Motor neuron (in vitro differentiated cells): ENCODE measurements around the gene KNDC1. TPM values are rescaled to one million over a fixed set of nuclear protein-coding genes. Genes with fewer than 3 reads are reported as not detected.

Experiments
- ATAC-seq, 8 experiments: fragments of 200-7000 bp; cut with Tn5 transposase; replicated peaks in 6 of 8; 2 replicates each; pipeline ENCODE4 v1.8.0; 2021; ENCODE audit warnings: mild to moderate bottlenecking in 8 of 8, moderate library complexity in 8 of 8
- H3K27ac ChIP-seq, 2 donors: fragments of 250-450 bp; sonication (Bioruptor Pico); 2 replicates each; pipeline ENCODE4 v1.9.0; 2021; ENCODE audit warnings: antibody characterized with exemption in 2 of 2, mild to moderate bottlenecking in 2 of 2, moderate library complexity in 1 of 2
- H3K4me1 ChIP-seq, 2 donors: fragments of 250-450 bp; sonication (Bioruptor Pico); replicated peaks in 1 of 2; 2 replicates each; pipeline ENCODE4 v1.6.1; 2021; ENCODE audit warnings: antibody characterized with exemption in 2 of 2, mild to moderate bottlenecking in 2 of 2, moderate library complexity in 1 of 2
- H3K4me3 ChIP-seq, 5 donors: fragments of 250-450 bp; sonication (Bioruptor Pico); 2 replicates each; pipeline ENCODE4 v1.9.0; 2021; ENCODE audit warnings: antibody characterized with exemption in 5 of 5, mild to moderate bottlenecking in 5 of 5, moderate library complexity in 4 of 5
- WGBS, 10 experiments: fragments of 450-650 bp; shearing (Covaris generic); methylation state at CpG; one replicate each; pipeline ENCODE4 v1.0.0; 2022; 5-methylcytosine and 5-hydroxymethylcytosine counted together
- in situ Hi-C, 9 experiments: fragments of 400-800 bp; cut with MboI; loops; one replicate each; pipeline ENCODE4 v1.15.0; 2021; ENCODE audit warnings: low sequenced_read_pairs in 9 of 9, low pct_unique_long_range_greater_than_20kb in 2 of 9; ENCODE audit not compliant: unreplicated experiment in 9 of 9
- total RNA-seq, 8 experiments: library from RNA; unstranded; fragments of 300-600 nt; gene quantifications; 2 replicates each; pipeline versions ENCODE4 v1.2.3 to v1.2.4, GENCODE V29; 2022

Gene KNDC1
- total RNA-seq, 8 experiments from 2014 or later, result 0.15 to 14.6 (median 4.2) TPM

GRCh38 chr10:133180965-133181639 lies 21.1 kb downstream of the KNDC1 start:
- 80 to 100% (median 90%) methylated on average over 1 to 5 of the region's 23 CpGs; no CpG with 5 or more reads in 6 of the 10 experiments for WGBS, 10 experiments
- in situ Hi-C loops, result no loop called here
- H3K4me1 ChIP-seq, result peaks cover 3 to 7% of the 10 kb centered on the region in 2 donors
- no peak for ATAC-seq
- H3K4me3 ChIP-seq, result no peak overlapping the region
- no peak overlapping the region for H3K27ac ChIP-seq

GRCh38 chr10:133182190-133182589 lies 22.2 kb downstream of the KNDC1 start:
- Histone ChIP-seq H3K27ac (no peak overlapping the region), H3K4me1 (peaks cover 14 to 18% of the 10 kb centered on the region in 2 donors), H3K4me3 (no peak overlapping the region)
- ATAC-seq, result no peak
- 53 to 94% methylated on average over 2 to 3 of the region's 14 CpGs; no CpG with 5 or more reads in 8 of the 10 experiments for WGBS, 10 experiments
- in situ Hi-C loops, result no loop called here

GRCh38 chr10:133182791-133183645 lies 23.0 kb downstream of the KNDC1 start:
- Histone ChIP-seq H3K4me1 (peaks cover 19 to 26% of the 10 kb centered on the region in 2 donors), H3K27ac (no peak overlapping the region), H3K4me3 (no peak overlapping the region)
- in situ Hi-C loops, result no loop called here
- no peak for ATAC-seq
- WGBS, 10 experiments, result 87 to 100% (median 93%) methylated on average over 2 to 13 of the region's 66 CpGs; no CpG with 5 or more reads in 6 of the 10 experiments

GRCh38 chr10:133183646-133184378 lies 23.8 kb downstream of the KNDC1 start:
- in situ Hi-C loops, result no loop called here
- ATAC-seq, result no peak
- H3K27ac ChIP-seq, result no peak overlapping the region
- 40 to 91% (median 75%) methylated on average over 1 to 8 of the region's 21 CpGs; no CpG with 5 or more reads in 5 of the 10 experiments for WGBS, 10 experiments
- peaks cover 19 to 27% of the 10 kb centered on the region in 2 donors for H3K4me1 ChIP-seq
- H3K4me3 ChIP-seq, result no peak overlapping the region

GRCh38 chr10:133184591-133185244 lies 24.7 kb downstream of the KNDC1 start:
- ATAC-seq, result no peak
- H3K4me1 ChIP-seq, result peaks cover 19 to 27% of the 10 kb centered on the region in 2 donors
- in situ Hi-C loops, result no loop called here

GRCh38 chr10:133185421-133185820 lies 25.4 kb downstream of the KNDC1 start:
- Histone ChIP-seq H3K4me3 (no peak overlapping the region), H3K27ac (peak overlapping the region in 1 of 2 donors; percentile 83), H3K4me1 (peaks cover 19 to 27% of the 10 kb centered on the region in 2 donors)
- 0 to 93% (median 35%) methylated on average over 1 to 5 of the region's 11 CpGs; no CpG with 5 or more reads in 6 of the 10 experiments for WGBS, 10 experiments
- in situ Hi-C loops, result no loop called here
- ATAC-seq, result peak in 1 of 8 experiments; percentile 5

More at GRCh38 chr10:133184591-133185244, 24.7 kb downstream of the KNDC1 start:
- Histone ChIP-seq H3K4me3 (no peak overlapping the region), H3K27ac (no peak overlapping the region)
- 18 to 95% (median 76%) methylated on average over 2 to 8 of the region's 23 CpGs; no CpG with 5 or more reads in 4 of the 10 experiments for WGBS, 10 experiments

- 44% methylated on average over 12 of the region's 27 CpGs; no CpG with 5 or more reads in 9 of the 10 experiments for WGBS, 10 experiments
- ATAC-seq, result peak in 5 of 8 experiments; percentile 2 to 39 (median 21)
- Histone ChIP-seq H3K27ac (peak overlapping the region; percentile 71 to 83), H3K4me1 (peaks cover 19 to 27% of the 10 kb centered on the region in 2 donors), H3K4me3 (peak overlapping the region in 2 of 5 donors; percentile 13 to 24)
- in situ Hi-C loops, result no loop called here
These were observed 25.9 kb downstream of the KNDC1 start for GRCh38 chr10:133185916-133186315.

GRCh38 chr10:133186416-133187090 lies 26.5 kb downstream of the KNDC1 start:
- WGBS, 10 experiments, result 7 to 44% (median 18%) methylated on average over 1 to 4 of the region's 34 CpGs; no CpG with 5 or more reads in 4 of the 10 experiments
- H3K27ac ChIP-seq, result peak overlapping the region; percentile 71 to 83
- peak overlapping the region in 3 of 5 donors; percentile 2 to 24 (median 13) for H3K4me3 ChIP-seq
- H3K4me1 ChIP-seq, result peaks cover 19 to 27% of the 10 kb centered on the region in 2 donors
- peak in 6 of 8 experiments; percentile 87 to 93 (median 90) for ATAC-seq
- in situ Hi-C loops, result no loop called here

GRCh38 chr10:133187091-133187905 lies 27.3 kb downstream of the KNDC1 start:
- WGBS, 10 experiments, result 69 to 92% (median 79%) methylated on average over 5 to 11 of the region's 38 CpGs; no CpG with 5 or more reads in 6 of the 10 experiments
- Histone ChIP-seq H3K27ac (peak overlapping the region; percentile 71 to 76), H3K4me3 (peak overlapping the region in 1 of 5 donors; percentile 24), H3K4me1 (peaks cover 19 to 27% of the 10 kb centered on the region in 2 donors)
- in situ Hi-C loops, result no loop called here
- ATAC-seq, result no peak

GRCh38 chr10:133187906-133188681 lies 28.1 kb downstream of the KNDC1 start:
- Histone ChIP-seq H3K4me1 (peaks cover 19 to 27% of the 10 kb centered on the region in 2 donors), H3K27ac (peak overlapping the region in 1 of 2 donors; percentile 76), H3K4me3 (no peak overlapping the region)
- 94% methylated on average over 9 of the region's 38 CpGs; no CpG with 5 or more reads in 9 of the 10 experiments for WGBS, 10 experiments
- no peak for ATAC-seq
- in situ Hi-C loops, result no loop called here
